AG10803 (cell line): ENCODE results near the gene WDR91.

Experiments used
- DNase-seq: peaks from one replicate; pipeline ENCODE4 v3.0.0; 2010; ENCODE audit warnings: low read depth
- H3K4me3 ChIP-seq: 2 replicates; pipeline ENCODE4 v1.5.1; 2011; ENCODE audit warnings: mild to moderate bottlenecking, low read length, control low read depth
- CTCF ChIP-seq: conservative IDR thresholded peaks from 2 replicates; pipeline ENCODE4 v1.5.1; 2011; ENCODE audit warnings: mild to moderate bottlenecking, low read length, control low read depth, inconsistent platforms

WDR91 gene

GRCh38 chr7:135213831-135214230 lies 2.5 kb upstream of the WDR91 start:
- no peak overlapping the region for H3K4me3 ChIP-seq
- no peak for TF ChIP-seq CTCF
- DNase-seq: no peak

GRCh38 chr7:135211946-135212685 lies 790 bp upstream of the WDR91 start:
- peak overlapping the region; percentile 84 for H3K4me3 ChIP-seq
- DNase-seq: peak; percentile 74

GRCh38 chr7:135210888-135211178 lies 493 bp downstream of the WDR91 start:
- H3K4me3 ChIP-seq: peak overlapping the region; percentile 81
- DNase-seq: peak; percentile 25
- no peak for TF ChIP-seq CTCF

- TF ChIP-seq CTCF: no peak
- no peak for DNase-seq
- H3K4me3 ChIP-seq: no peak overlapping the region
Measured at GRCh38 chr7:135209225-135209834, 2.0 kb downstream of the WDR91 start.

- TF ChIP-seq CTCF: no peak
- DNase-seq: no peak
- H3K4me3 ChIP-seq: no peak overlapping the region
Measured at GRCh38 chr7:135208102-135208793, 3.1 kb downstream of the WDR91 start.

GRCh38 chr7:135207406-135208101 lies 3.8 kb downstream of the WDR91 start:
- no peak overlapping the region for H3K4me3 ChIP-seq
- no peak for DNase-seq
- TF ChIP-seq CTCF: no peak

GRCh38 chr7:135206941-135207391 lies 4.4 kb downstream of the WDR91 start:
- no peak for DNase-seq
- H3K4me3 ChIP-seq: no peak overlapping the region
- no peak for TF ChIP-seq CTCF
